RWPE1 (cell line): ENCODE measurements around the gene KCNH3.

ENCODE experiments used
- CTCF ChIA-PET: fragments of 350-600 bp; sonication (Branson Sonifier 250); formaldehyde crosslinking; extraction: SDS; loops from one replicate; lab custom pipeline; 2021; lab: Yijun Ruan, JAX
- POLR2A ChIA-PET: fragments of 400-600 bp; formaldehyde crosslinking; extraction: SDS; loops from one replicate; lab custom pipeline; 2020; ENCODE audit warnings: antibody characterized with exemption; ENCODE audit not compliant: low non-redundant PET; lab: Yijun Ruan, JAX
- DNase-seq: peaks from one replicate; pipeline ENCODE4 v3.0.0; 2012; ENCODE audit warnings: low spot score
- H3K27ac ChIP-seq: fragments of 450-650 bp; 2 replicates; pipeline ENCODE4 v1.5.1; 2017
- CTCF ChIP-seq: fragments of 450-650 bp; conservative IDR thresholded peaks from 2 replicates; pipeline ENCODE4 v1.5.1; 2017; ENCODE audit warnings: low read depth, mild to moderate bottlenecking

The KCNH3 gene

GRCh38 chr12:49521389-49521788 lies 17.4 kb upstream of the KCNH3 start:
- POLR2A ChIA-PET = no interaction called here
- H3K27ac ChIP-seq = no peak overlapping the region
- CTCF ChIA-PET = interaction anchor here (0.6 kb wide), 1 partner anchor 163 kb away, joined by 3 read pairs; no protein-coding TSS in a partner anchor
- no peak for TF ChIP-seq CTCF
- no peak for DNase-seq

- DNase-seq = no peak
- CTCF ChIA-PET = interaction anchor here (0.6 kb wide), 1 partner anchor 168 kb away, joined by 3 read pairs; no protein-coding TSS in a partner anchor
- no peak overlapping the region for H3K27ac ChIP-seq
- TF ChIP-seq CTCF = no peak
- POLR2A ChIA-PET = no interaction called here
Measured at GRCh38 chr12:49524660-49525324, 14.0 kb upstream of the KCNH3 start.

GRCh38 chr12:49525942-49526341 lies 12.9 kb upstream of the KCNH3 start:
- TF ChIP-seq CTCF = no peak
- POLR2A ChIA-PET = no interaction called here
- CTCF ChIA-PET = interaction anchor here (0.6 kb wide), 1 partner anchor 36 kb away, joined by 4 read pairs; no protein-coding TSS in a partner anchor
- H3K27ac ChIP-seq = no peak overlapping the region
- DNase-seq = no peak

GRCh38 chr12:49527361-49528130 lies 11.3 kb upstream of the KCNH3 start:
- no peak for TF ChIP-seq CTCF
- DNase-seq = no peak
- H3K27ac ChIP-seq = no peak overlapping the region
- ChIA-PET POLR2A (no interaction called here), CTCF (interaction anchor here (0.5 to 1.3 kb wide), 3 partner anchors 12 to 142 kb away, joined by 3 read pairs; no protein-coding TSS in a partner anchor)

GRCh38 chr12:49529414-49529813 lies 9.4 kb upstream of the KCNH3 start:
- TF ChIP-seq CTCF = no peak
- ChIA-PET CTCF (interaction anchor here (0.7 kb wide), 1 partner anchor 233 kb away, joined by 5 read pairs; no protein-coding TSS in a partner anchor), POLR2A (interaction anchor here (0.6 kb wide), 1 partner anchor 26 kb away, joined by 4 read pairs; no protein-coding TSS in a partner anchor)
- DNase-seq = no peak
- no peak overlapping the region for H3K27ac ChIP-seq

GRCh38 chr12:49531745-49532144 lies 7.1 kb upstream of the KCNH3 start:
- ChIA-PET CTCF (no interaction called here), POLR2A (no interaction called here)

More at GRCh38 chr12:49531745-49532144, 7.1 kb upstream of the KCNH3 start:
- TF ChIP-seq CTCF = no peak
- H3K27ac ChIP-seq = no peak overlapping the region
- no peak for DNase-seq
